Measurements from ENCODE around the gene RARS2.
"Not testable (repeated sequence)": the region's sequence is repeated elsewhere in the genome, so short reads cannot be mapped to it uniquely, and the experiment has no call there.

The RARS2 gene, protein sequence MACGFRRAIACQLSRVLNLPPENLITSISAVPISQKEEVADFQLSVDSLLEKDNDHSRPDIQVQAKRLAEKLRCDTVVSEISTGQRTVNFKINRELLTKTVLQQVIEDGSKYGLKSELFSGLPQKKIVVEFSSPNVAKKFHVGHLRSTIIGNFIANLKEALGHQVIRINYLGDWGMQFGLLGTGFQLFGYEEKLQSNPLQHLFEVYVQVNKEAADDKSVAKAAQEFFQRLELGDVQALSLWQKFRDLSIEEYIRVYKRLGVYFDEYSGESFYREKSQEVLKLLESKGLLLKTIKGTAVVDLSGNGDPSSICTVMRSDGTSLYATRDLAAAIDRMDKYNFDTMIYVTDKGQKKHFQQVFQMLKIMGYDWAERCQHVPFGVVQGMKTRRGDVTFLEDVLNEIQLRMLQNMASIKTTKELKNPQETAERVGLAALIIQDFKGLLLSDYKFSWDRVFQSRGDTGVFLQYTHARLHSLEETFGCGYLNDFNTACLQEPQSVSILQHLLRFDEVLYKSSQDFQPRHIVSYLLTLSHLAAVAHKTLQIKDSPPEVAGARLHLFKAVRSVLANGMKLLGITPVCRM

DNA sequence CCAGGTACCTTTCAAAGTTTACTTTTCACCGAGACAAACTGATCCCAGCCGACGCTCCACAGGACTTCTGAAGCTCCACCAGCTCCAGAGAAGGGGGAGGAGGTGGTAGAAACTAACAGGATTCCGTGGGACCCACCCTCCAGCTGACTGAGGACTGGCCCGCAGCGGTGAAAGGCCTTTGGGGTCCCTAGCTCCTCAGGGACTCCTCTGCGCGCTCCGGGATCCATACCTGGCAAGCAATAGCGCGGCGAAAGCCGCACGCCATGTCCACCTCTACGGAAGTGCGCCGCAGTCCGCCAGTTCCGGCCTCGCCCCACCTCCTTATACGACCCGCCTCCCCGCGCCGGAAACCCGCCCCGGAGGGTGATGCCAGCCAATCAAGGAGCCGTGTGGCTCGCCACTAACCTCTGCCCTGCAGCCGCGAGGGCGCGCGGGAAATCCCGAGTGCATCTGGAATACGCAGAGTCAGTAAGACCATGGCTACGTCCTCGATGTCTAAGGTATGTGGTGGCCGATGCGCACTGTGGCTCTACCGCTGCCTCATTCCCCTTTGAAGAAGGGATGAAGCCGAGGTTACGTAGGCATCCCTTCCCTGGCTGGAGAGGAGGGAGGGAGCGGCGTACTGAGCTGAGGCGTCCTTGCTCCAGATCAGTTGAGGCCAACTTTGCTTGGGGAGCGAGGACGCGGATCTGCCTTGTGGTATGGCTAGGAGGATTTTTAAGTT is at the start of gene RARS2, which contains the start of gene ORC3:
Gene RARS2 (minus strand): TSS at position 295 of the 724 bp plus-strand sequence. CDS start 30 bp downstream, at position 265.
Gene ORC3 (plus strand): TSS at position 443 of the 724 bp plus-strand sequence. CDS start 34 bp downstream, at position 477.
- DNase-seq = peak; percentile 96 to 97

DNA sequence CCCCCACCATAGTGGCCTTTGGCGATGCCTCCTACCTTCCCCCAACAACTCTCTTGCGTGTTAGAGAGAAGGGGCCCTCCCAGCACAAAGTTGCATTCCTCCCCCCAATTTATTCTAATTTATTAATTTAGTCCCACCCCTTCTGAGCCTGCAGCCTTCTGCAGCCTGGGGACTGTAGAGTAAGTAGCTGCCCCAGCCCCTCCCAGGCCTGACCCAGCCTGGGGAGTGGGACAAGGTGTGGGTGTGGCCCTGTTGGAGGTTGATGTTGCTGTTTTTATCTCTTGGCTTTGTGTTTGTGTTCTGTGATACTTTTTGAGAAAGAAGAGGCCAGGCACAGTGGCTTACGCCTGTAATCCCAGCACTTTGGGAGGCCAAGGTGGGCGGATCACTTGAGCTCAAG is 49.6 kb upstream of the RARS2 start:
- no peak for DNase-seq

GRCh38 chr6:87637106-87637505 is 47.3 kb upstream of the RARS2 start:
- no peak for DNase-seq

DNA sequence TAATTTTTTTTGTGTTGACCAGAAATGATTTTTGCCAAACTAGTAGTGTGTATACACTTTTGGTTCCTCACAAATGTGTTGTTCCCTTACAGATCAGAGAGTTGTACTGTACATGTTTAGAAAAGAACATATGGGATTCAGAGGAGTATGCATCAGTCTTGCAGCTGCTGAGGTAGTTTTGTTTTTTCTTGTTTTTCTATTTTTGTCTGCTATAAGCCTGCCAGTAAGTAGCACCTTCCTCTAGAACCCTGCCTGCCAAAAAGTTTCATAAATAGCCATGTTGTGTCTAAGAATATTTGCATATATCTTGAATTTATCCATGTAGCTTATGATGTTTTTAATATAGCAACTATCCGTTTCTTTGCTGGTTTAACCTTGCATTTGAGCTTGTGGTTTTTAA is 46.5 kb upstream of the RARS2 start:
- DNase-seq = no peak

DNA sequence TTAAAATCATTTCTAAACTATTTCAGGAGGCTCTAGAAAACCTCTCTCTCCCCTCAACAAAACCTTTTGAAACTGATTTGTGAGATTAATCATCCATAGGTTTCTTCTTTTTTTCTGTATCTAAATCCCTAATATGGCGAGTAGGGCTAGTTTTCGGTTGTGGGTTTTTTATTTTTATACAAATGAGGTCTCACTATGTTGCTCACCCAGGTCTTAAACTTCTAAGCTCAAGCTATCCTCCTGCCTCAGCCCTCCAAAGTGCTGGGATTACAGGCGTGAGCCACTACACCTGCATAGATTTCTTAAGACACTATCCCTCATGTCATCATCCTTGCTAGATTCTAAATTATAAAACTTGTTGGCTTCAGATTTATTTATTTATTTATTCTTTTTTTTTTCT is 44.1 kb upstream of the RARS2 start:
- no peak for DNase-seq

DNA sequence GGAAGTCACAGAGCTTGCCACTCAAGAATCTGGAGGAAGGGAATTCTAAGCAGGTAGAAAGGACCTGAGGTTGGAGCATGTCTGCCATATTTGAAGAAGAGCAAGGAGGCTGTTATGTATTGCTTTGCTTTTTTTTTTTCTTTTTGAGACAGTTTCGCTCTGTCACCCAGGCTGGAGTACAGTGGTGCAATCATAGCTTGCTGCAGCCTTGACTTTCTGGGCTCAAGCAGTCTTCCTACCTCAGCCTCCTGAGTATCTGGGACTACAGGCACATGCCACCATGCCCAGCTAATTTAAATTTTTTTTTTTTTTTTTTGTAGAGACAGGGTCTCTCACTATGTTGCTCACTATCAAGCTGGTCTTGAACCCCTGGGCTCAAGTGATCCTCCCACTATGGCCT is 41.0 kb upstream of the RARS2 start:
- no peak for DNase-seq

DNA sequence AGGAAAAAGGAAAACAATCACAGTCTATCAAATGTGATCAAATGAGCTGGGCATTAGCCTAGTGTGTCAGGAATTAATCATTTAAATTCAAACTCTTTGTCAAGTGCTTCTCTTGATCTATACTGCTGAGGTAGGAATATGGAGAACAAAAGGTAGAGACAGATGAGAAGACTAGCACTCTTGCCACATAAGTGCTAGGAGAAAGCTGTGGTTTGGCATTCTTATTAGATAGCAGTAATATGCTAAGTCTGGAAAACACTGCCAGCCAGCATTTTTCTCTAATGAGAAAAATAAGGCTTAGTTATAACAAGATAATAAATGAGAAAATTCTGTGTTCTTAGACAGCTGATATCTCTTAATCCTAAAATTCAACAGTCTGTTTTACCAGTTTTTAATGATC is 39.1 kb upstream of the RARS2 start:
- DNase-seq = no peak

DNA sequence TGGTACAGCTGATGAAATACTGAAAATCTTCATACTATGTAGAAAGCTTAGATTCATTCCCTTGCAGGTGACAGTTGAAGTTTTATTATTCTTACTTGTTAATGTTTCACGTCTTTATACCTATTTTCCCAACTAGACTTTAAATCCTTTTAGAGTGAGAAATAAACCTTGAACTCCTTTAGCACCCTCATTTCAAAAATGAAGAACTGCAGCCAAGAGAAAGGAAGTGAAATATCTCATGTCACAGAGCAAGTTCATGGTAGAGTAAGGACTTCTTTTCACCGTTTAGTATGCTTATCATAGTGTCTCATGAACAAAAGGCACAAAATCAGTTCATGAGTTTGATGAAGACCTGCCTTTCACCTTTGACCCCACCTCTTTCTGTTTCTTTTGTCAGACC is 38.6 kb upstream of the RARS2 start:
- no peak for DNase-seq

- DNase-seq = no peak
Measured at GRCh38 chr6:87623248-87623647, 33.5 kb upstream of the RARS2 start.

DNA sequence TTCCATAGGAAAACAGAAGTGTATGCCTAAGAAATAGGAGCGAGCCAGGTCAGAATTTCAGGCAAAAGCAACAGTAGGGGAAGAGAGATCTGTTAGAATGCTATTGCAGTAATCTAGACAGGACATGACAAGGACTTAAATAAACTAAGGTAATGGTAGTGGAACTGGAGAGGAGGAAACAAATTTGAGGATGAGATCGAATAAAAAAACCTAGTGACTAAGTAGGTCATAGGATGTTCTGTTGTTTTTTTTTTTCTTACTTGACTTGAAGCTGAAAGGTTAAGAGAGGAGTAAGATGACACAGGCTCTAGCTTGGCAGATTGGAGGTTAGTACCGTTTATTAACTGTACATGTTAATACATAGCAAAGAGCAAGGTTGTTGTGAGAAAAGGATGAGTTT is 28.7 kb upstream of the RARS2 start:
- no peak for DNase-seq

DNA sequence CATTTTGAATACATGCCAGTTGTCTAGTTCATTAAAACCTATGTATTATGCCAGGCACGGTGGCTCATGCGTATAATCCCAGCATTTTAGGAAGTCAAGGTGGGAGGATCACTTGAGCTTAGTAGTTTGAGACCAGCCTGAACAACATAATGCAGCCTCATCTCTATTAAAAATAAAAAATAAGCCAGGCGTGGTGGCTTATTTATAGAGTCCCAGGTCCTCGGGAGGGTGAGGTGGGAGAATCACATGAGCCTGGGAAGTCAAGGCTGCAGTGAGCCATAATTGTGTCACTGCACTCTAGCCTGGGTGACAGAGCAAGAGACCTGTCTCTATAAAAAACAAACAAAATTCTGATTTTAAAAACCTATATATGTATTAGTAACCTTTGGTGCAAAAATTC is 27.6 kb upstream of the RARS2 start:
- no peak for DNase-seq

GRCh38 chr6:87613018-87613417 is 23.2 kb upstream of the RARS2 start:
- not testable (repeated sequence) for DNase-seq

DNA sequence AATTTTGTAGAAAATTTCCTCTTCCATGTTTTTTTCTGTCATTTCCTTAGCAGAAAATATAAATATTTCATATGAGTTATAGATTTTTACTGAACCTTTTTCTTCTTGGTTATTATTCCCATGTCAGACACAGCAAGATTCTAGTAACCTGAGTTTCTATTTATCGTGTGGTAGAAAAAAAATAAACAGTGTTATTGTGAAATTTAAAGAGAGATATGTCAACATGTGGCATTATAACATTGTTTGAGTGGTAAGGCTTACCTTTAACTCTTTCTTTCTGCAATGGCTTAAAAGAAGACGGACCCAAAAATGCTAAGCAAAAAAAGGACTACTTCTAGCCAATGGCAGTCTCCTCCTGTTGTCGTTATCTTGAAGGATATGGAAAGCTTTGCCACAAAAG is 19.0 kb upstream of the RARS2 start:
- no peak for DNase-seq

DNA sequence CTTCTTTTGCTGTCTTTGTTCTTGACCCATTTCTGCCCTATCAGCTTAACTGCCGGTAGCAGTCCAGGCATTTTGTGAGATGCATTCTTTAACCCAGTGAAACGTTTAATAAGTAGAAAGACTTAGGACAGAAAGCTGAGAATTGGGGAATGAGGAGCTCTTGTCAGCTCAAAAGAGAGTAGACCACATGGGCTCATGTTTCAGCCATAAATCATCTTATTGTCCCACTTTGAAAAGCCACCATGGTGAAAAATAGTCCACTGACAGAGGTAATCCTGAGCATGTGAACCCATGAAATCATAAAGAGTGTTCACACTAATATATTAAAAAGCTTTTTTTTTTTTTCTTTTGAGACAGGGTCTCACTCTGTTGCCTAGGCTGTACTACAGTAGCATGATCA is 16.4 kb upstream of the RARS2 start:
- DNase-seq = no peak

GRCh38 chr6:87600576-87600975 is 10.8 kb upstream of the RARS2 start:
- DNase-seq = no peak

DNA sequence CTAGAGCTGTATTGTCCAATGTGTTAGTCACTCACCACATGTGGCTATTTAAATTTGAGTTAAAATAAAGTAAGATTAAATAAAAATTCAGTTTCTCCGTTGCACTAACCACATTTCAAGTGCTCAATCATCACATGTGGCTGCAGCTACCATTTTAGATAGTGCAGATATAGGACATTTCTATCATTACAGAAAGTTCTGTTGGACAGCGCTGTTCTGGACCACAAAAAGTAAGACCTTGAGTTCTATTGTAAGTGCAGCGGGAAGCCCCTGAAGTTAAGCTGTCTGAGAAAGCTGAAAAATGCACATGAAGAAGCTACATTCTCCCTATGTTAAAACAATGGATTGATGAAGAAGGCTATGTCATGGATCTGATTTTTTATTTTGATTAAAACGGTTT is 1.2 kb upstream of the RARS2 start:
- DNase-seq = no peak

GRCh38 chr6:87590417-87590880 is 662 bp upstream of the RARS2 start:
- DNase-seq = no peak

DNA sequence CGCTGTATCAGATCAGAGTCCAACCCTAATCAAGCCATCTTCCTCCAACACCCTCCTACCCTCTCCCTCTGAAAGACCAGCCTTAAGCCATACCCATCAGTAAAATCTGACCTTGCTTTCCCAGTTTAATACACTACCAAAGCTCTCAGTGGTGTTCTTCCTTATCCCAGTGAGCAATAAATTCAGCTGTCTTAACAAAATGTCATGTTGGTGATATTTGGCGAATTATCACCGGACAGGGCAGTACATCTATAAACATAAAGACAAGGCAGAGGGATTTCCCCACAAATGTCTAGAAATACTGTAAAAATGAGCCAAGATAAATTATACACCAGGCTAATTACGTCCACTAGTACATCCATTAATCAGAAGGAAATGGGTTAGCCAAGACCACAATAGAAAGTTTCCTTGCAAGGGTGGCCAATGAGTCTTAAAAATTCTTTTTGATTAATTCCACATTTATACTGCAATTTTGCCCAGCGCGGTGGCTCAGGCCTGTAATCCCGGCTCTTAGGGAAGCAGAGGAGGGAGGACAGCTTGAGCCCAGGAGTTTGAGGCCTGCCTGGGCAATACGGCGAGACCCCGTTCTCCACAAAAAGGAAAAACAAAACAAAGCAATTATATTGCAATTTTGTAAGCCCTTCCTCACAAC is 905 bp downstream of the RARS2 start:
- no peak for DNase-seq

DNA sequence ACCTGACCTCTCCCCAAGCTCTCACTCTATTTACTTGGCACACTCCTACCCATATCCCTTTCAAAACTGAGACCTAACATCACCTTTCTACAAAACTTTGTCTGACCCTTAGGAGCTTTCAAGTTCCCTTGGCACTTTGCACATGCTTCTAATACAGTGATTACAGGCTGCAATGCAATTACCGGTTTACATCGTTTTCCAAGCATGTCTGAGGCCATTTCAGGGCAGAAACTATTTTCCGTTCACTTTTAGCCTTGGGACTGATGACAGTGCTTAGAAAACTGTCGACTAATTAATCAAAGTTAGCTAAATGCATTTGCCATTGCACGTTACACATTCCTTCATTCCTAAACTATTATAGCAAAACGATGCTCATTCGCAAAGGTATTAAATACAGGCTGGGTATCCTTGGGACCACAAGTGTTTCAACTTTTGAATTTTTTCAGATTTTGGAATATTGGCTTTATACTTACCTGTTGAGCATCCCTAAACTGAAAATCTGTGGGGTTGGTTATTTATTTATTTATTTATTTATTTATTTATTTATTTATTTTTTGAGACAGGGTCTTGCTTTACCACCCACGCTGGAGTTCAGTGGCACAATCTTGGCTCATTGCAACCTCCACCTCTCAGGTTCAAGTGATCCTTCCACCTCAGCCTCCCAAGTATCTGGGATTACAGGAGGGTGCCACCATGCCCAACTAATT is 3.3 kb downstream of the RARS2 start:
- DNase-seq = no peak

- DNase-seq = no peak
Measured at GRCh38 chr6:87583822-87584221, 6.0 kb downstream of the RARS2 start.

- DNase-seq = no peak
Measured at GRCh38 chr6:87575423-87575822, 14.4 kb downstream of the RARS2 start.

DNA sequence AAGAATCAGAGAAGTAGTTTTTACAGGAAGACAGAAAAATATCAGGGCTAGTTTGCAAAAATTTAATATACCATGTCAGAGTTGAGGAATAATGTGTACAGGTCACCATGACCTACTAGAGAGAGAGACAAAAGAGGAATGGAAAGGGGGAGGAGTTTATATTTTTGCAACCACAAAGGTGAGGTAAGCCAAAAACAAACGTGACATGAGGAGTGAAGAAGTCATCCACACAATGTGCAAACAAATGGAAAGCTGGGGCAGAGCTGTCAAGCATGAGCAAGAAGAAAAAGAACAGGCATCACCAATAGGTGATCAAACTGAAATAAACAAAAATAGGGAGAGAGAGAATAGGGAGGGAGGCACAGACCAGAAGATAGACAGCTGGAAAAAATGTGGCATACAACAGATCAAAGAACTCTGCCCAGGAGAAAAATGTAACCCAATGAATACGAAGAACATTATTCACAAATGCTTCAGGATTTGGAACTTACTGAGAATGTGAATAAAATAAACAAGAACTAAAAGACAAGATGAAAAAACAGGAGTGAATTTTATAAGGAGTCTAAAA is 15.5 kb downstream of the RARS2 start:
- no peak for DNase-seq
